K562 (cell line): ENCODE data around the gene PPP1R16B. TPM values are rescaled to one million over a fixed set of nuclear protein-coding genes. Genes with fewer than 3 reads are reported as not detected.

Experiments used
- BCL6 ChIP-seq: fragments of 250-450 bp; sonication (Bioruptor Pico); IDR thresholded peaks from 2 replicates; pipeline ENCODE4 v1.4.0; 2020
- EP400 ChIP-seq: fragments of 450-650 bp; IDR thresholded peaks from 2 replicates; pipeline ENCODE4 v1.6.1; 2017; ENCODE audit warnings: antibody characterized with exemption, mild to moderate bottlenecking, moderate library complexity
- ESRRA ChIP-seq: fragments of 450-650 bp; IDR thresholded peaks from 2 replicates; pipeline ENCODE4 v1.6.1; 2014; ENCODE audit warnings: low read depth, mild to moderate bottlenecking, moderate library complexity, borderline replicate concordance
- FOXK2 ChIP-seq, 2 experiments: fragments of 450-650 bp; IDR thresholded peaks in 1 of 2; conservative IDR thresholded peaks in 1 of 2; 2 replicates each; pipeline ENCODE4 v1.6.1; 2016; ENCODE audit warnings: low read depth in 2 of 2, mild to moderate bottlenecking in 1 of 2
- GATA2 ChIP-seq: sonication (generic); formaldehyde crosslinking; IDR thresholded peaks from 2 replicates; pipeline ENCODE4 v1.4.0; 2020; ENCODE audit warnings: mild to moderate bottlenecking, missing genetic modification reagents
- GATAD2A ChIP-seq: fragments of 450-650 bp; IDR thresholded peaks from 2 replicates; pipeline ENCODE4 v1.6.1; 2017
- HMGXB4 ChIP-seq: sonication (generic); formaldehyde crosslinking; IDR thresholded peaks from 2 replicates; pipeline ENCODE4 v1.8.1; 2023; ENCODE audit warnings: mild to moderate bottlenecking, missing genetic modification reagents
- IFI16 ChIP-seq: fragments of 250-450 bp; sonication (Bioruptor Pico); IDR thresholded peaks from 2 replicates; pipeline ENCODE4 v2.1.2; 2022; ENCODE audit warnings: mild to moderate bottlenecking, inconsistent platforms
- ILK ChIP-seq: fragments of 450-650 bp; IDR thresholded peaks from 2 replicates; pipeline ENCODE4 v1.6.1; 2016; ENCODE audit warnings: missing genetic modification characterization, low read depth, mild to moderate bottlenecking, missing compliant biosample characterization, moderate library complexity, borderline replicate concordance
- NEUROD1 ChIP-seq: fragments of 150-350 bp; IDR thresholded peaks from 2 replicates; pipeline ENCODE4 v1.6.1; 2014; ENCODE audit warnings: borderline replicate concordance, low read length, low read depth; ENCODE audit not compliant: partially characterized antibody
- NR1H2 ChIP-seq: sonication (generic); formaldehyde crosslinking; IDR thresholded peaks from 2 replicates; pipeline ENCODE4 v1.4.0; 2020; ENCODE audit warnings: mild to moderate bottlenecking, missing genetic modification reagents
- PHB2 ChIP-seq: fragments of 450-650 bp; IDR thresholded peaks from 2 replicates; pipeline ENCODE4 v1.6.1; 2017; ENCODE audit warnings: low read depth
- TAF1 ChIP-seq: IDR thresholded peaks from 2 replicates; pipeline ENCODE4 v1.6.1; 2011; ENCODE audit warnings: mild to moderate bottlenecking, low read length, moderate library complexity; ENCODE audit not compliant: insufficient read depth, control insufficient read depth, severe bottlenecking; ENCODE audit errors: extremely low read depth
- ZBTB17 ChIP-seq: fragments of 450-650 bp; formaldehyde crosslinking; IDR thresholded peaks from 2 replicates; pipeline ENCODE4 v1.4.0; 2020; ENCODE audit warnings: mild to moderate bottlenecking
- ZNF197 ChIP-seq: fragments of 200-800 bp; sonication (Bioruptor generic); IDR thresholded peaks from 2 replicates; pipeline ENCODE4 v1.6.1; 2016; ENCODE audit warnings: low read depth, missing genetic modification characterization, missing compliant biosample characterization
- ZNF311 ChIP-seq: fragments of 250-450 bp; sonication (Bioruptor Pico); IDR thresholded peaks from 2 replicates; pipeline ENCODE4 v1.4.0; 2020; ENCODE audit warnings: mild to moderate bottlenecking, moderate library complexity
- polyA plus RNA-seq, 8 experiments: library from polyadenylated mRNA; depleted of rRNA in 4 of 8; stranded (reverse) in 5 of 8; unstranded in 3 of 8; fragments of >200 nt; fragmentation: Nextera tagmentation in 2 of 8; fragmentation: Illumina TruSeq in 1 of 8; extraction: Ambion mirVana in 2 of 8; extraction: Trizol in 1 of 8; gene quantifications; 2 replicates each; pipeline versions ENCODE4 v1.2.1 to v1.2.3, GENCODE V29; 2011 to 2014; ENCODE audit warnings: inconsistent platforms in 1 of 8, missing spikeins in 1 of 8
- total RNA-seq, 7 experiments: library from RNA; depleted of rRNA in 6 of 7; stranded (reverse); fragments of >200 nt in 6 of 7; fragmentation: Illumina TruSeq in 2 of 7; extraction: Trizol in 2 of 7; gene quantifications; 2 replicates each; pipeline versions ENCODE4 v1.2.1 to v1.2.3, GENCODE V29; 2011 to 2021; ENCODE audit warnings: low replicate concordance in 1 of 7
- TF ChIP-seq, protein P1 (sequence below): fragments of 450-650 bp; IDR thresholded peaks from 2 replicates; pipeline ENCODE4 v1.6.1; 2016; ENCODE audit warnings: mild to moderate bottlenecking, moderate library complexity

Gene PPP1R16B
- total and polyA plus RNA-seq, 9 of the 15 experiments (the other 6 are each of a cell fraction or from before 2014, with no cell fraction given) = 1.5 to 11.5 (median 6.8) TPM

DNA sequence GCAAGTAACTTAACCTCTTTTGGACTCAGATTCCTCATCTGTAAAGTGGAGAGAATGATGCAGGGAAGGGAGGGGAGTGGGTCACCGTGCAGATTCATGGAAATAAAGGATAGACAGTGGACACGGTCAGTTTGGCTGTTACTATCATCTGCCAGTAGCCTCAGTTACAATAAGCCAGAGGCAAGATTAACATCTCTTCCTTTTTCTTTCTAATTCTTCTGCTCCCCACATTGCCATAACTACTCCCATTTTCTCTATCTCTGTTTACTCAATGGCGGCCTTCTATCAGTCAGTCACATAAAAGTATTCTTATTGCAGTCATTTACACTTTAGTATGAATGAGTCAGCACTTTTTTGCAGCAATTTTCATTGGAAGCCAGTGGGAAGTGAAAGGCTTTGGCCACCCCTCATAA lies 49.2 kb downstream of the PPP1R16B start (continued):
- TF ChIP-seq, protein P1, sequence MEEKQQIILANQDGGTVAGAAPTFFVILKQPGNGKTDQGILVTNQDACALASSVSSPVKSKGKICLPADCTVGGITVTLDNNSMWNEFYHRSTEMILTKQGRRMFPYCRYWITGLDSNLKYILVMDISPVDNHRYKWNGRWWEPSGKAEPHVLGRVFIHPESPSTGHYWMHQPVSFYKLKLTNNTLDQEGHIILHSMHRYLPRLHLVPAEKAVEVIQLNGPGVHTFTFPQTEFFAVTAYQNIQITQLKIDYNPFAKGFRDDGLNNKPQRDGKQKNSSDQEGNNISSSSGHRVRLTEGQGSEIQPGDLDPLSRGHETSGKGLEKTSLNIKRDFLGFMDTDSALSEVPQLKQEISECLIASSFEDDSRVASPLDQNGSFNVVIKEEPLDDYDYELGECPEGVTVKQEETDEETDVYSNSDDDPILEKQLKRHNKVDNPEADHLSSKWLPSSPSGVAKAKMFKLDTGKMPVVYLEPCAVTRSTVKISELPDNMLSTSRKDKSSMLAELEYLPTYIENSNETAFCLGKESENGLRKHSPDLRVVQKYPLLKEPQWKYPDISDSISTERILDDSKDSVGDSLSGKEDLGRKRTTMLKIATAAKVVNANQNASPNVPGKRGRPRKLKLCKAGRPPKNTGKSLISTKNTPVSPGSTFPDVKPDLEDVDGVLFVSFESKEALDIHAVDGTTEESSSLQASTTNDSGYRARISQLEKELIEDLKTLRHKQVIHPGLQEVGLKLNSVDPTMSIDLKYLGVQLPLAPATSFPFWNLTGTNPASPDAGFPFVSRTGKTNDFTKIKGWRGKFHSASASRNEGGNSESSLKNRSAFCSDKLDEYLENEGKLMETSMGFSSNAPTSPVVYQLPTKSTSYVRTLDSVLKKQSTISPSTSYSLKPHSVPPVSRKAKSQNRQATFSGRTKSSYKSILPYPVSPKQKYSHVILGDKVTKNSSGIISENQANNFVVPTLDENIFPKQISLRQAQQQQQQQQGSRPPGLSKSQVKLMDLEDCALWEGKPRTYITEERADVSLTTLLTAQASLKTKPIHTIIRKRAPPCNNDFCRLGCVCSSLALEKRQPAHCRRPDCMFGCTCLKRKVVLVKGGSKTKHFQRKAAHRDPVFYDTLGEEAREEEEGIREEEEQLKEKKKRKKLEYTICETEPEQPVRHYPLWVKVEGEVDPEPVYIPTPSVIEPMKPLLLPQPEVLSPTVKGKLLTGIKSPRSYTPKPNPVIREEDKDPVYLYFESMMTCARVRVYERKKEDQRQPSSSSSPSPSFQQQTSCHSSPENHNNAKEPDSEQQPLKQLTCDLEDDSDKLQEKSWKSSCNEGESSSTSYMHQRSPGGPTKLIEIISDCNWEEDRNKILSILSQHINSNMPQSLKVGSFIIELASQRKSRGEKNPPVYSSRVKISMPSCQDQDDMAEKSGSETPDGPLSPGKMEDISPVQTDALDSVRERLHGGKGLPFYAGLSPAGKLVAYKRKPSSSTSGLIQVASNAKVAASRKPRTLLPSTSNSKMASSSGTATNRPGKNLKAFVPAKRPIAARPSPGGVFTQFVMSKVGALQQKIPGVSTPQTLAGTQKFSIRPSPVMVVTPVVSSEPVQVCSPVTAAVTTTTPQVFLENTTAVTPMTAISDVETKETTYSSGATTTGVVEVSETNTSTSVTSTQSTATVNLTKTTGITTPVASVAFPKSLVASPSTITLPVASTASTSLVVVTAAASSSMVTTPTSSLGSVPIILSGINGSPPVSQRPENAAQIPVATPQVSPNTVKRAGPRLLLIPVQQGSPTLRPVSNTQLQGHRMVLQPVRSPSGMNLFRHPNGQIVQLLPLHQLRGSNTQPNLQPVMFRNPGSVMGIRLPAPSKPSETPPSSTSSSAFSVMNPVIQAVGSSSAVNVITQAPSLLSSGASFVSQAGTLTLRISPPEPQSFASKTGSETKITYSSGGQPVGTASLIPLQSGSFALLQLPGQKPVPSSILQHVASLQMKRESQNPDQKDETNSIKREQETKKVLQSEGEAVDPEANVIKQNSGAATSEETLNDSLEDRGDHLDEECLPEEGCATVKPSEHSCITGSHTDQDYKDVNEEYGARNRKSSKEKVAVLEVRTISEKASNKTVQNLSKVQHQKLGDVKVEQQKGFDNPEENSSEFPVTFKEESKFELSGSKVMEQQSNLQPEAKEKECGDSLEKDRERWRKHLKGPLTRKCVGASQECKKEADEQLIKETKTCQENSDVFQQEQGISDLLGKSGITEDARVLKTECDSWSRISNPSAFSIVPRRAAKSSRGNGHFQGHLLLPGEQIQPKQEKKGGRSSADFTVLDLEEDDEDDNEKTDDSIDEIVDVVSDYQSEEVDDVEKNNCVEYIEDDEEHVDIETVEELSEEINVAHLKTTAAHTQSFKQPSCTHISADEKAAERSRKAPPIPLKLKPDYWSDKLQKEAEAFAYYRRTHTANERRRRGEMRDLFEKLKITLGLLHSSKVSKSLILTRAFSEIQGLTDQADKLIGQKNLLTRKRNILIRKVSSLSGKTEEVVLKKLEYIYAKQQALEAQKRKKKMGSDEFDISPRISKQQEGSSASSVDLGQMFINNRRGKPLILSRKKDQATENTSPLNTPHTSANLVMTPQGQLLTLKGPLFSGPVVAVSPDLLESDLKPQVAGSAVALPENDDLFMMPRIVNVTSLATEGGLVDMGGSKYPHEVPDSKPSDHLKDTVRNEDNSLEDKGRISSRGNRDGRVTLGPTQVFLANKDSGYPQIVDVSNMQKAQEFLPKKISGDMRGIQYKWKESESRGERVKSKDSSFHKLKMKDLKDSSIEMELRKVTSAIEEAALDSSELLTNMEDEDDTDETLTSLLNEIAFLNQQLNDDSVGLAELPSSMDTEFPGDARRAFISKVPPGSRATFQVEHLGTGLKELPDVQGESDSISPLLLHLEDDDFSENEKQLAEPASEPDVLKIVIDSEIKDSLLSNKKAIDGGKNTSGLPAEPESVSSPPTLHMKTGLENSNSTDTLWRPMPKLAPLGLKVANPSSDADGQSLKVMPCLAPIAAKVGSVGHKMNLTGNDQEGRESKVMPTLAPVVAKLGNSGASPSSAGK = no peak; the same call in 1 of the 2 replicates
- TF ChIP-seq NEUROD1 = peak; percentile 32
- no peak for TF ChIP-seq GATAD2A
- no peak for TF ChIP-seq HMGXB4 (CRISPR knock-in tag)
- peak; percentile 81; the same call in 1 of the 2 replicates for TF ChIP-seq ZNF197 (CRISPR knock-in tag)
- TF ChIP-seq GATA2 (CRISPR knock-in tag) = peak; percentile 59; the same call in 1 of the 2 replicates
- TF ChIP-seq ILK (tag) = no peak
- TF ChIP-seq NR1H2 (CRISPR knock-in tag) = no peak
- no peak for TF ChIP-seq TAF1
- peak; percentile 67 for TF ChIP-seq ZBTB17 (CRISPR knock-in tag)
- peak; percentile 56; the same call in 1 of the 2 replicates for TF ChIP-seq EP400
- no peak for TF ChIP-seq PHB2
- TF ChIP-seq FOXK2 (conservative IDR thresholded peaks at IDR 0.05 in 1 of 2, IDR thresholded peaks at IDR 0.05 in 1 of 2; ENCODE audit: low read depth in 2 of 2) = peak; percentile 85 to 86
- TF ChIP-seq IFI16 (CRISPR knock-in tag) = no peak
- TF ChIP-seq ESRRA = peak; percentile 97
- peak; percentile 89 for TF ChIP-seq ZNF311 (CRISPR knock-in tag)
- no peak; the same call in none of the 2 replicates for TF ChIP-seq BCL6 (CRISPR knock-in tag)
